Islet precursor cell (in vitro differentiated cells): Measurements from ENCODE around the gene ZNF618.
"Not testable (repeated sequence)": the region's sequence is repeated elsewhere in the genome, so short reads cannot be mapped to it uniquely, and the experiment has no call there.

ENCODE experiments used
- DNase-seq: peaks from one replicate; pipeline ENCODE4 v3.0.0-alpha.2; 2018

Gene ZNF618

GRCh38 chr9:114070188-114071103 is 194.3 kb downstream of the ZNF618 start:
- DNase-seq = no peak

GRCh38 chr9:114071197-114071795 is 195.2 kb downstream of the ZNF618 start:
- DNase-seq = no peak

- no peak for DNase-seq
Observed at GRCh38 chr9:114072184-114073140, 196.4 kb downstream of the ZNF618 start.

GRCh38 chr9:114075602-114076001 is 199.5 kb downstream of the ZNF618 start:
- DNase-seq = no peak

GRCh38 chr9:114076237-114077161 is 200.4 kb downstream of the ZNF618 start:
- no peak for DNase-seq

GRCh38 chr9:114077162-114077837 is 201.2 kb downstream of the ZNF618 start:
- no peak for DNase-seq

GRCh38 chr9:114078021-114078780 is 202.1 kb downstream of the ZNF618 start, which contains the start of gene AMBP:
AMBP (minus strand) TSS chr9:114078300; CDS start chr9:114078209, 91 bp downstream.
- no peak for DNase-seq

GRCh38 chr9:114078781-114079156 is 202.7 kb downstream of the ZNF618 start:
- DNase-seq = no peak

GRCh38 chr9:114080195-114080772 is 204.2 kb downstream of the ZNF618 start:
- DNase-seq = no peak

- peak; percentile 38 for DNase-seq
Observed at GRCh38 chr9:114080773-114081440, 204.8 kb downstream of the ZNF618 start.

- DNase-seq = peak; percentile 37
Observed at GRCh38 chr9:114081441-114082016, 205.4 kb downstream of the ZNF618 start.

GRCh38 chr9:114082017-114082762 is 206.1 kb downstream of the ZNF618 start:
- DNase-seq = peak; percentile 94

- DNase-seq = not testable (repeated sequence)
Observed at GRCh38 chr9:114082763-114083412, 206.8 kb downstream of the ZNF618 start.

GRCh38 chr9:114083666-114084065 is 207.6 kb downstream of the ZNF618 start:
- DNase-seq = no peak

GRCh38 chr9:114084282-114085073 is 208.4 kb downstream of the ZNF618 start:
- peak; percentile 51 for DNase-seq

GRCh38 chr9:114085387-114085789 is 209.3 kb downstream of the ZNF618 start:
- peak; percentile 31 for DNase-seq

- DNase-seq = peak; percentile 32
Observed at GRCh38 chr9:114086009-114086408, 209.9 kb downstream of the ZNF618 start.
